Omental fat pad (tissue), 4 donors: Measurements from ENCODE around the gene PAX2. TPM values are rescaled to one million over a fixed set of nuclear protein-coding genes. Genes with fewer than 3 reads are reported as not detected.

Experiments
- ATAC-seq: fragments of 150-250 bp; one replicate; pipeline ENCODE4 v1.9.1; 2016; ENCODE audit warnings: mild to moderate bottlenecking, moderate library complexity; ENCODE audit not compliant: low FRiP score
- DNase-seq: peaks from one replicate; pipeline ENCODE4 v3.0.0-alpha.2; 2019; ENCODE audit warnings: low spot score
- total RNA-seq, 4 donors: library from RNA; depleted of rRNA; stranded (reverse); fragments of >200 nt; gene quantifications; one replicate each; pipeline ENCODE4 v1.1.0, GENCODE V29; 2016
- TF ChIP-seq, protein P1 (sequence below), 3 donors: fragments of 450-650 bp; IDR thresholded peaks; one replicate each; pipeline ENCODE4 v1.5.1; 2016 to 2017; ENCODE audit warnings: antibody characterized with exemption in 3 of 3, mild to moderate bottlenecking in 3 of 3, moderate library complexity in 2 of 3

PAX2 gene
- total RNA-seq, 4 donors from 2014 or later: not detected

DNA sequence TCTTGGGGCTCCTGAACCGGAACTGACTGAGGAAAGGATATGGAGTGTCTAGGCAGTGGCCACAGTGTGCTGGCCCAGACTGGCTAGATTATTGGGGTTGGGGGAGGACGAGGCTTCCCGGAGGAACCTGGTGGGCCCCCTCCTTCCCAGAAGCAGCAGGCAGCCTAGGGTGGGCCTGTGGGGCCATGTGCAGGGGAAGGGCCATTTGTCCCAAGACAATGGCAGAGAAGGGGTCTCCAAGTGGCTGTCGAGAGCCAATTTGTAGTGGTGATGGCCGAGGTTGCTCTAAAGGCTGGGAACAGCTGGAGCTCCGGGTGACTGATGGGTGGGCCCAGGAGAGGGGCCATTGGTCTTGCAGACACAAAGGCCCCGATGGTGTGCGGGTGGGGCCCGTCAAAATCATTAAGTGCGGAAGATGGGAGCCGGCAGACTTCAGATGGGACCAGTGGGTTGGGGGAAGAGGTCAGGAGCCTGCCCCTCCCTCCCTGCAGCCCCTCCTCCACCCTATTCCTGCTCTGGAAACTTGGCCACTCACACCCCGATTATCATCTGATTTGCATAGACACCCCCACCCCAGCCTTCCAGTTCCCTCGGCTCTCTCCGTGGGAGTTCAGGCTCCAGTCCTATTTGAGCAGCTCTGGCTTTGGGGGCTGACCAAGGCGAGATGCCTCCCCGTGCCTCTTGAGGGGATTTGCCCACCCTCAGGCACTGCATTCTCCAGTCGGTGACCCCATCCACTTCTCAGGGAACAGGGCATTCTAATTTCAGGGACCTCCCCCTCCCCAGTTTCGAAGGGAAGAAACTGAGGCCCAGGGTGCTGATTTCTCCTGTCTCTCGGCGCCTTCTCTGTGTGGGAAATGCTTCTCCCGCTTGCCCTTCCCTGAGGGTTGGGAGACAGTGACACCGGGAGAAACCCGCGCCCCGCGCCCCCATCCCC, 36.0 kb upstream of the PAX2 start:
- TF ChIP-seq, protein P1, sequence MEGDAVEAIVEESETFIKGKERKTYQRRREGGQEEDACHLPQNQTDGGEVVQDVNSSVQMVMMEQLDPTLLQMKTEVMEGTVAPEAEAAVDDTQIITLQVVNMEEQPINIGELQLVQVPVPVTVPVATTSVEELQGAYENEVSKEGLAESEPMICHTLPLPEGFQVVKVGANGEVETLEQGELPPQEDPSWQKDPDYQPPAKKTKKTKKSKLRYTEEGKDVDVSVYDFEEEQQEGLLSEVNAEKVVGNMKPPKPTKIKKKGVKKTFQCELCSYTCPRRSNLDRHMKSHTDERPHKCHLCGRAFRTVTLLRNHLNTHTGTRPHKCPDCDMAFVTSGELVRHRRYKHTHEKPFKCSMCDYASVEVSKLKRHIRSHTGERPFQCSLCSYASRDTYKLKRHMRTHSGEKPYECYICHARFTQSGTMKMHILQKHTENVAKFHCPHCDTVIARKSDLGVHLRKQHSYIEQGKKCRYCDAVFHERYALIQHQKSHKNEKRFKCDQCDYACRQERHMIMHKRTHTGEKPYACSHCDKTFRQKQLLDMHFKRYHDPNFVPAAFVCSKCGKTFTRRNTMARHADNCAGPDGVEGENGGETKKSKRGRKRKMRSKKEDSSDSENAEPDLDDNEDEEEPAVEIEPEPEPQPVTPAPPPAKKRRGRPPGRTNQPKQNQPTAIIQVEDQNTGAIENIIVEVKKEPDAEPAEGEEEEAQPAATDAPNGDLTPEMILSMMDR (IDR thresholded peaks at IDR 0.05): no peak
- ATAC-seq (no peak), DNase-seq (no peak)

DNA sequence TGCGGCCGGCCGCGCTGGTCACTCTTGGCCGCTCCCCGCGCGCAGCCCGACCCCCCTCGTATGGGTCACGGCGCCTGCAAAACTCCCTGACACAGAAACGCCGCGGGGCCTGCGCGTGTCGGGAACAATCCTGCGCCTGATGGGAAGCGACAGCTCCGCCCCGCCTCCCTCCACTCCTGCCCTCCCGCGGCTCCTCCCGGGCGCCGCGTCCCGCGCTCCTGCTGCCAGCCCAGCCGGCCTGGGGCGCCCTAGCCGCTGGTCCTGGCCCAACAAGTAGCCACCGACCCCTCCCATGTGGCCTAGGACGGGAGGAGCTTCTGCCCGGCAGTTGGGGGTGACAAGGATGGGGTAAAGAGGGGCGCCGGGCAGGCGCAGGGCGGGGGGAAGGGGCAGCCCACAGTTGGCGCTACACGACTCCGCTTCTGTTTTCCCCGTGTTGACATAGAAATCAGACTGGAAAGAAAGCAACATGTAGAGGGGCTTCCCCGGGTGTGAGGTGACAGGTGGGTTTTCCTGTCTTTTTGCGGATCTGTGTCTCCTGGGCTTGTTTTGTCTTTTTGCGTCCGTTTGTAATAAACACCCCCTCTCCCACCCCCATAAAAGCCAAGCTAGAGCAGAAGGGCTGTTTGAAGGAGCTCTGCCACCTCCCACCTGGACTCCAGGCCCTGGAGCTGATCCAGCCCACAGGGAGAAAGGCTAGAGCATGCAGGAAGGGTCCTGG, 35.1 kb upstream of the PAX2 start:
- TF ChIP-seq, protein P1 (IDR thresholded peaks at IDR 0.05): no peak
- ATAC-seq (no peak), DNase-seq (no peak)

GRCh38 chr10:100713049-100713858, 32.1 kb upstream of the PAX2 start:
- DNase-seq (no peak), ATAC-seq (no peak)
- TF ChIP-seq, protein P1 (IDR thresholded peaks at IDR 0.05): no peak

DNA sequence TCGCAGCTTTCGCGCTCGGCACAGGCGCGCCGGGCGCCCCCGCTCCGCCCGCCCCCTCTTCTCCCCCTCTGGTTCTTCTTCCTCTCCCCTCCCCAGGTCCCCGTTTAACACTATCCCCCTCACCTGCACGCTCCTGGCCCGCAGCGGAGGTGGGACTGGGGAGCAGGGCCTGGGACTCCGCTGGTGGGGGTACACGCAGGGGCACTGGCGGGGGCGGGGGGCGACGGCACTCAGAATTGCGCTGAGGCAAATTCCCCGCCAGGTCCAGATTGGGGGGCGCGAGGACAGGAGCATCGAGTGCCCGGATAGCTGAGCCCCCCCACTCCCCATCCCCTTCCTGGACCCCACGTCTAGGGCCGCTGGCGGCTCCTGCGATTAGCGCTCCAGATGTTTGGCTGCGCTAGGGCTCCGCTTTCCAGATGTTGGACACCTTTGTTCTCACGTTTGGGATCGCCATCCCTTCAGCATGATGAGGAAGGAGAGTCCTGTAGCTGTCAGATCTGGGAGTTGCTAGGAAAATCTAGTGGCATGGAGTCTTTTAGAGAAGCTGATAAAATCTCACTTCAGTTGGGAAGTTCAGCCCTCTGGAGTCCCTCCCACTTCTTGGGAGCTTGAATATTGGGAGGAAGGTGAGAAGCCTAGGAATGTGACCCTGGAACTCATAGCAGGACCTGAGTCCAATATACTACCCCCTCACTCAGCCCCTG, 31.4 kb upstream of the PAX2 start:
- TF ChIP-seq, protein P1 (IDR thresholded peaks at IDR 0.05): no peak
- DNase-seq (no peak), ATAC-seq (no peak)

GRCh38 chr10:100714566-100714950, 30.8 kb upstream of the PAX2 start:
- TF ChIP-seq, protein P1 (IDR thresholded peaks at IDR 0.05): no peak
- no peak for DNase-seq
- no peak for ATAC-seq

- TF ChIP-seq, protein P1 (IDR thresholded peaks at IDR 0.05): no peak
- no peak for ATAC-seq
- DNase-seq: no peak
Measured at GRCh38 chr10:100715101-100715444, 30.3 kb upstream of the PAX2 start.
